ENCODE measurements around the gene MIOS.
"Not testable (repeated sequence)": the region's sequence is repeated elsewhere in the genome, so short reads cannot be mapped to it uniquely, and the experiment has no call there.

Gene MIOS

GRCh38 chr7:7653593-7654187, 87.0 kb downstream of the MIOS start:
- Histone ChIP-seq H3K9ac (ENCODE audit: low read length in 5 of 5) (no peak overlapping the region), H3K9me3 (ENCODE audit: control insufficient read depth in 5 of 5, low read length in 5 of 5) (no peaks in the 10 kb centered on the region), H3K36me3 (ENCODE audit: control insufficient read depth in 5 of 5, insufficient read depth in 5 of 5, low read length in 5 of 5) (no peaks in the 10 kb centered on the region), H3K4me3 (ENCODE audit: low read depth in 1 of 5, low read length in 5 of 5) (no peak overlapping the region), H3K4me1 (ENCODE audit: control insufficient read depth in 5 of 5, insufficient read depth in 5 of 5, low read length in 5 of 5) (peaks cover 0 to 7% (median 0%) of the 10 kb centered on the region in 5 donors), H3K27ac (ENCODE audit: low read depth, low read length) (no peak overlapping the region), H3K27me3 (ENCODE audit: control insufficient read depth in 5 of 5, insufficient read depth in 4 of 5, low read length in 5 of 5) (no peaks in the 10 kb centered on the region)

- Histone ChIP-seq H3K36me3 (ENCODE audit: control insufficient read depth in 5 of 5, insufficient read depth in 5 of 5, low read length in 5 of 5) (no peaks in the 10 kb centered on the region), H3K9me3 (ENCODE audit: control insufficient read depth in 5 of 5, low read length in 5 of 5) (no peaks in the 10 kb centered on the region), H3K4me1 (ENCODE audit: control insufficient read depth in 5 of 5, insufficient read depth in 5 of 5, low read length in 5 of 5) (peaks cover 0 to 7% (median 0%) of the 10 kb centered on the region in 5 donors), H3K9ac (ENCODE audit: low read length in 5 of 5) (no peak overlapping the region), H3K27me3 (ENCODE audit: control insufficient read depth in 5 of 5, insufficient read depth in 4 of 5, low read length in 5 of 5) (no peaks in the 10 kb centered on the region), H3K27ac (ENCODE audit: low read depth, low read length) (no peak overlapping the region), H3K4me3 (ENCODE audit: low read depth in 1 of 5, low read length in 5 of 5) (no peak overlapping the region)
Observed at GRCh38 chr7:7654964-7655715, 88.5 kb downstream of the MIOS start.

- H3K36me3 ChIP-seq (ENCODE audit: control insufficient read depth in 5 of 5, insufficient read depth in 5 of 5, low read length in 5 of 5); H3K4me3 ChIP-seq (ENCODE audit: low read depth in 1 of 5, low read length in 5 of 5); H3K9ac ChIP-seq (ENCODE audit: low read length in 5 of 5); H3K9me3 ChIP-seq (ENCODE audit: control insufficient read depth in 5 of 5, low read length in 5 of 5); H3K27me3 ChIP-seq (ENCODE audit: control insufficient read depth in 5 of 5, insufficient read depth in 4 of 5, low read length in 5 of 5); H3K4me1 ChIP-seq (ENCODE audit: control insufficient read depth in 5 of 5, insufficient read depth in 5 of 5, low read length in 5 of 5); H3K27ac ChIP-seq (ENCODE audit: low read depth, low read length): not testable (repeated sequence)
Observed at GRCh38 chr7:7656459-7656858, 89.8 kb downstream of the MIOS start.

Data from subcutaneous abdominal adipose tissue (tissue), 5 donors.